Activated CD8-positive, alpha-beta T cell treated with anti-CD3 and anti-CD28 coated beads for 36 hours (primary cell): ENCODE measurements around the gene BOD1. TPM values are rescaled to one million over a fixed set of nuclear protein-coding genes. Genes with fewer than 3 reads are reported as not detected.

ENCODE experiments used
- ATAC-seq: fragments of 200-7000 bp; cut with Tn5 transposase; one replicate; pipeline ENCODE4 v1.10.0; 2021; ENCODE audit warnings: mild to moderate bottlenecking, moderate library complexity
- CTCF ChIA-PET: fragments of 350-600 bp; sonication (Branson Sonifier 250); formaldehyde crosslinking; loops from one replicate; lab custom pipeline; 2021; ENCODE audit warnings: antibody characterized with exemption; lab: Charles Lee
- POLR2A ChIA-PET: fragments of 350-600 bp; sonication (Branson Sonifier 250); formaldehyde crosslinking; loops from one replicate; lab custom pipeline; 2021; ENCODE audit warnings: antibody characterized with exemption; lab: Charles Lee
- DNase-seq: peaks from one replicate; pipeline ENCODE4 v3.0.0-alpha.2; 2020
- H3K27ac Mint-ChIP-seq: one replicate; pipeline ENCODE4 v1.8.0; 2021; ENCODE audit warnings: mild to moderate bottlenecking, mixed read lengths
- H3K27me3 Mint-ChIP-seq: one replicate; pipeline ENCODE4 v1.8.0; 2021; ENCODE audit warnings: mixed read lengths
- H3K36me3 Mint-ChIP-seq: one replicate; pipeline ENCODE4 v1.8.0; 2021; ENCODE audit warnings: low read depth, mixed read lengths
- H3K4me1 Mint-ChIP-seq: one replicate; pipeline ENCODE4 v1.8.0; 2021; ENCODE audit warnings: low read depth, mixed read lengths
- H3K4me3 Mint-ChIP-seq: one replicate; pipeline ENCODE4 v1.8.0; 2021; ENCODE audit warnings: mild to moderate bottlenecking, moderate library complexity, mixed read lengths
- H3K9me3 Mint-ChIP-seq: one replicate; pipeline ENCODE4 v1.8.0; 2021; ENCODE audit warnings: mixed read lengths
- CTCF ChIP-seq: fragments of 200-600 bp; IDR thresholded peaks from one replicate; pipeline ENCODE4 v1.8.0; 2022; ENCODE audit warnings: antibody characterized with exemption, mild to moderate bottlenecking
- intact Hi-C: fragments of 100-400 bp; cut with micrococcal nuclease; formaldehyde crosslinking; loops from one replicate; pipeline ENCODE4 v1.10.0; 2022
- total RNA-seq, 2 experiments: library from RNA; stranded (reverse); gene quantifications; one replicate each; pipeline ENCODE4 v1.2.3, GENCODE V29; 2021

The BOD1 gene
- total RNA-seq, 2 experiments from 2014 or later = 28.1 to 28.7 TPM

- intact Hi-C loops = no loop called here
- CTCF ChIA-PET = no interaction called here
- no peak for TF ChIP-seq CTCF
- Mint-ChIP-seq H3K27ac (no peak overlapping the region), H3K36me3 (peaks cover 2% of the 10 kb centered on the region), H3K27me3 (peaks cover 19% of the 10 kb centered on the region), H3K4me1 (no peaks in the 10 kb centered on the region), H3K4me3 (no peak overlapping the region), H3K9me3 (peaks cover 8% of the 10 kb centered on the region)
- ATAC-seq (no peak), DNase-seq (no peak)
- POLR2A ChIA-PET = interaction anchor here (0.6 kb wide), 1 partner anchor 426 kb away, joined by 3 read pairs; no protein-coding TSS in a partner anchor
These were observed 38.8 kb upstream of the BOD1 start for GRCh38 chr5:173655196-173655797.

GRCh38 chr5:173653822-173654523 is 37.5 kb upstream of the BOD1 start:
- CTCF ChIA-PET = interaction anchor here (1.3 kb wide), 1 partner anchor 9 kb away, joined by 5 read pairs; no protein-coding TSS in a partner anchor

GRCh38 chr5:173648308-173648866 is 31.9 kb upstream of the BOD1 start:
- ChIA-PET CTCF (interaction anchor here (1.3 kb wide), 1 partner anchor 75 kb away, joined by 4 read pairs; no protein-coding TSS in a partner anchor), POLR2A (no interaction called here)
- Mint-ChIP-seq H3K4me1 (no peaks in the 10 kb centered on the region), H3K9me3 (peaks cover 8% of the 10 kb centered on the region), H3K36me3 (peaks cover 2% of the 10 kb centered on the region), H3K27ac (no peak overlapping the region), H3K4me3 (no peak overlapping the region), H3K27me3 (peaks cover 20% of the 10 kb centered on the region)
- TF ChIP-seq CTCF = no peak
- ATAC-seq (no peak), DNase-seq (no peak)
- intact Hi-C loops = no loop called here

More at GRCh38 chr5:173653822-173654523, 37.5 kb upstream of the BOD1 start:
- H3K27me3 Mint-ChIP-seq = peaks cover 21% of the 10 kb centered on the region
- POLR2A ChIA-PET = no interaction called here
- no peak for TF ChIP-seq CTCF
- peaks cover 8% of the 10 kb centered on the region for H3K9me3 Mint-ChIP-seq
- ATAC-seq (no peak), DNase-seq (no peak)
- no peak overlapping the region for H3K4me3 Mint-ChIP-seq
- H3K4me1 Mint-ChIP-seq = no peaks in the 10 kb centered on the region
- no peak overlapping the region for H3K27ac Mint-ChIP-seq
- peaks cover 2% of the 10 kb centered on the region for H3K36me3 Mint-ChIP-seq
- intact Hi-C loops = no loop called here

- Mint-ChIP-seq H3K9me3 (peaks cover 1% of the 10 kb centered on the region), H3K4me3 (no peak overlapping the region), H3K27me3 (peaks cover 17% of the 10 kb centered on the region), H3K4me1 (no peaks in the 10 kb centered on the region), H3K36me3 (no peaks in the 10 kb centered on the region), H3K27ac (no peak overlapping the region)
- TF ChIP-seq CTCF = no peak
- POLR2A ChIA-PET = no interaction called here
- ATAC-seq (no peak), DNase-seq (no peak)
- intact Hi-C loops = no loop called here
- CTCF ChIA-PET = interaction anchor here (1.1 to 1.2 kb wide), 2 partner anchors 10 to 28 kb away, joined by 3 read pairs; no protein-coding TSS in a partner anchor
These were observed 30.2 kb upstream of the BOD1 start for GRCh38 chr5:173646692-173647091.
